Astrocyte of the hippocampus (primary cell): ENCODE results near the gene CCDC90B.
"Not testable (repeated sequence)": the region's sequence is repeated elsewhere in the genome, so short reads cannot be mapped to it uniquely, and the experiment has no call there.

Source experiments
- DNase-seq: peaks from one replicate; pipeline ENCODE4 v3.0.0; 2011; ENCODE audit warnings: low read depth, low spot score

The CCDC90B gene

GRCh38 chr11:83292709-83293456, 6.7 kb upstream of the CCDC90B start:
- DNase-seq: peak; percentile 81

- DNase-seq: no peak
These were observed 1.5 kb upstream of the CCDC90B start for GRCh38 chr11:83287631-83288030.

DNA sequence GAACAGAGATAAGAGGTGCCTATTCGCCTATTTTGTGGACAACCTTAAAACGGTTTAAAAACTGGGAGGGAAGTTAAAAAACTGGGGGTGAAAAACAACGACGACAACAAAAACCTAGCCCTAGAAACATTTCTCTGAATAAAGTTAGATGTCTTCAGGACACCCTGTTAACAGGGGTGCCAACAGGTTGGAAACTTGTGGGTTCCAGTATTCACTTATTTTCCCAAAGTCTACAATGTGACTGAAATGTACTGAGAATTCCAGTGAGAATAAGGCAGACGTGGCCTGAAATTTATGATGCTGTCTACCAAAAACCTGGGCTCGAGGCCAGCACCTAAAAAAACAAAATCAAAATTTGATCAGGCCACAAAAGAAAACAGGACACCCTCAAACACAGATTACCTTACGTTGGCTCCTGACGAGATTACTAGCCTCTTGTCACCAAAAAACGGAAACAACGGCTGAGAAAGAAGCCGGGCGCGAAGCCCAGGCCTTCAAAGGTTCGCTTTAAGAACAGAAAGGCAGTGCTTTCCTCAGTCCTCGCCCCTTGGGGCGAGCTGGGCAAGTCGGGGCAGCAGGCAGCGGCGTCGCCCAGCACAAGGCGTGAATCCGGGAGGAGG, 906 bp downstream of the CCDC90B start:
- DNase-seq: no peak

DNA sequence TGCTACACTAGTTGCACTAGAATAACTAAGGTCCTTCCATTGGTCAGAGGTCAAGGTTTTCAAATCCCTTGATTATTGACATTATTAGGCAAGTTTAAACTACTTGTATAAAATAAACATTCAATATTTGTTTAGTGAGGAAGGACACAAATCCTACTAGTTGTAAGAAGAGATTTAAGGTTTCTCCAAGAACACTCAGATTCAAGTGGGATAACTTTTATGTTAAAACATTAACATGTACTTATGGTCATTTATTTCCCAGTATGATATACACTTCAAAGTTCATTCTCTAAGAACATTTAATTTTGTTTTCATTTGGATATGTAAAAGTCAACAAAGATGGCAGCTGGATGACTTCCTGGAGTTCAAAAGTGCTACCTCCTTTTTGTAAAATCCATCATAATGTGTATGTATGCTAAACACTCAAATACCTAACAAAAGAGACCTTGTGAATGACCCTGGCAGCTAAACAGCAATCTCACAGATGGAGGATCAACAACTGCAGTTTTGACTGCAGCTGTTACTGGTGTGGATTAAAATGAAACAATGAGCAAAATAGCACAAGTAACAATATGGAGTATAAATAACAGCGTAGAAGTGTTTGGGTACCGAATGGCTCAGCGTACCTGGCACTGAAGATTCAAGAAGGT, 1.5 kb downstream of the CCDC90B start:
- peak; percentile 18 for DNase-seq

DNA sequence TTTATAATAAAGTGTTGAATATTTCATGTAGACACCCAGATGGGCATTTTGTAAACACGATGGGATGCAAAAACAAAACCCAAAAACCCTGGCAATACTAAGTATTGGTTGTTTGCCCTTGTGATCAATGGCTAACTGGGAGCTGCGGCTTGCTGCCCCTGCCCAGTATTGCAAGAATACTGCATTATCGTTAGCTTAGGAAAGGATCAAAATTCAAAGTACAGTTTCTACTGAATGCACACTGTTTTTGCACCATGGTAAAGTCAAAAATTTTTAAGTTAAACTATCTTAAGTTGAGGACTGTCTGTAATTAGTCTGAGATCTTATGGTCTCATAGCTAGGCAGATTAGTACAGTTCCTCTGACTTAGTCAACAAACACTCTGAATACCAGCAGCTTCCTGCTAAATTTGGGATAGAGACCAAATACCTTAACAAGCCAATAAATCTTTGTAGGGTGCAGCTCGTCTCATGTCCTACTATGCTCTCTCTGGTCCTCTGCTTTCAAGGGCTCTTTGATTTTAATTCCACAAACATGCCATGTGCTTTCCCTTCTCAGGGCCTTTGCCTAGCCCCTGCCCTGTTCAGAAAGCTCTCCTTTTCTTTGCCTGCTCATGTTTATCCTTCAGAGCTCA, 4.0 kb downstream of the CCDC90B start:
- DNase-seq: peak; percentile 19

- DNase-seq: peak; percentile 67
These were observed 5.9 kb downstream of the CCDC90B start for GRCh38 chr11:83280256-83280655.

- peak; percentile 83 for DNase-seq
These were observed 7.8 kb downstream of the CCDC90B start for GRCh38 chr11:83278351-83278750.

DNA sequence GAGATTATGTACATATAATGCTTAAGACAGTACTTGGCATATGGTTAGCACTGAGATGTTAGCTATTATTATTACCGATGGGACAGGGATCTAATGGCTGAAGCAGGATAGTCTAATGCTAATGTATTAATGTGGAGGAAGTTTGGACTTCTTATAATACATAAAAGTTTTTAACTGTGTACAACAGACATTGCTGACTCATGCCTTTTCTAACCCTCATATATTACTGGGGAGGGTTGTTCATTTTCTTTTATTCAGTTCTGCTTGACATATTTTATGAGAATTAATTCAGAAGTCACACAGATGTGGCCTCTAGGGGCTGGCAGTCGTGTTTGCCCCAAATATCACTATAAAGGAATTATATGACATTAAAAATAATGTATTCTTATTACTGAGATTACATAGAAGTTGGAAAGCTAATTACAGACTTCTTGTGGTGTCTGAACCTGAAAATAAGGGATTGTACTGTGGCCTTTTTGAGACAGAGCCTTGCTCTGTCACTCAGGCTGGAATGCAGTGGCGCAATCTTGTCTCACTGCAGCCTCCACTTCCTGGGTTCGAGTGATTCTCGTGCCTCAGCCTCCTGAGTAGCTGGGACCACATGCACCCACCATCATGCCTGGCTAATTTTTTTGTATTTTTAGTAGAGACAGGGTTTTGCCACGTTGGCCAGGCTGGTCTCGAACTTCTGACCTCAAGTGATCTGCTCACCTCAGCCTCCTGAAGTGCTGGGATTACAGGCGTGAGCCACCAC, 10.1 kb downstream of the CCDC90B start:
- no peak for DNase-seq

GRCh38 chr11:83272627-83273026, 13.5 kb downstream of the CCDC90B start:
- peak; percentile 81 for DNase-seq

- DNase-seq: not testable (repeated sequence)
These were observed 14.4 kb downstream of the CCDC90B start for GRCh38 chr11:83271734-83272133.

GRCh38 chr11:83269080-83269479, 17.1 kb downstream of the CCDC90B start:
- DNase-seq: not testable (repeated sequence)

DNA sequence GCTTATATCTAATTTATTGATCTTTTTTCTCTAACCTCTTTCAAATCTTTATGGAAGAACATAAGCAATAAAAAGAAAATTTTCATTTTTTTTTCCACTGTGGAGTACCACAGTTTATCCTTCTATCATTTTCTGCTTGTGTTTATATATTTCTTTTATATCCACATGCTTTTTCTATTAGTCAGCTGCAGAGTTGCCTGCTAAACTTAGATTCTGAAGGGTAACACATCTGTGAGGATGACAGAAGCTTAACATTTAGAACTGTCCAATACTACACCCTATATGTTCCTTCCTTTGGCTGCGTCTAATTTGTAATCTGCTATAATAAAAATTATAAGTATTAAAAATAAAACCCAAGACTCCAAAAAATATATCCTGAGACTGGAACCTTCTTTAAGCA, 20.8 kb downstream of the CCDC90B start:
- no peak for DNase-seq

GRCh38 chr11:83259559-83259958, 26.6 kb downstream of the CCDC90B start:
- DNase-seq: no peak

DNA sequence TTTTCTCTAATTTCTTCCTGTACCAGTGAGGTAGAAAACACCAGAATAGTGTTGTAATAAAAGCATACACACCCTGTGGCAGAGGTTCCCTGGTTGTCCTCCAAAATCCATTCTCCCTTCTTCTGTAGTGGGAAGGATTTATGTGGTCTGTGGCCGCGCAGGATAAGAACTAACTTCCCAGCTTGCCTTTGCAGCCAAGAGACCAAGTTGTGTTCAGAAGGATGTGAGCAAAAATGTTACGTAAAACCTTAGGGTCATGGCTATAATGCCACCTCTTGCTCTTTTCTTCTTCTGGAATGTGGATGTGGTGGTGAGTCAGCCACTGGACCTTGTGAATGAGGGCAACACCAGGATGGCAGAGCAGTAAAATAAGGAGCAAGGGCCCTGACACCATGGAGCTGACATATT, 28.4 kb downstream of the CCDC90B start:
- DNase-seq: peak; percentile 88

- no peak for DNase-seq
These were observed 29.4 kb downstream of the CCDC90B start for GRCh38 chr11:83256602-83257340.

- no peak for DNase-seq
These were observed 30.8 kb downstream of the CCDC90B start for GRCh38 chr11:83255366-83255765.

GRCh38 chr11:83252941-83253340, 33.2 kb downstream of the CCDC90B start:
- no peak for DNase-seq

DNA sequence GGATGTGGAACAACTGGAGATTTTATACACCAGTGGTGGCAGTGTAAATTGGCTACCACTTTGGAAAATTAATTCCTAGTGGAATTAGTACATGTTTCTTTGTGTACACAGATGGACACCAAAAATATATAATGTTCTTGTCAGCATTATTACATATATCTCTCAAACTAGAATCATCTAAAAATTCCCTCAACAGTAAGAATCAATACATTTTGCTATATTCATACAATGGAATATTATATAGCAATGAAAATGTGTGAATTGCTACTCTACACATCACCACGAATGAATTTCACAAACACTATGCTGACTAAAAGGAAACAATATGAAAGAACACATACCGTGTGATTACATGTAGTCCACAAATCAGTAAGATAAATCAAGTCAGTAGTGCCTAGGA, 33.9 kb downstream of the CCDC90B start:
- no peak for DNase-seq

- peak; percentile 55 for DNase-seq
These were observed 36.1 kb downstream of the CCDC90B start for GRCh38 chr11:83249972-83250593.

GRCh38 chr11:83249445-83249844, 36.7 kb downstream of the CCDC90B start:
- no peak for DNase-seq
